Stromal cell of bone marrow (primary cell): ENCODE results near the gene RUNX2.

Experiments used
- DNase-seq: peaks from one replicate; pipeline ENCODE4 v3.0.0-alpha.2; 2012; ENCODE audit warnings: low read depth

Gene RUNX2

GRCh38 chr6:45351076-45351475 lies 22.9 kb downstream of the RUNX2 start:
- DNase-seq = no peak

DNA sequence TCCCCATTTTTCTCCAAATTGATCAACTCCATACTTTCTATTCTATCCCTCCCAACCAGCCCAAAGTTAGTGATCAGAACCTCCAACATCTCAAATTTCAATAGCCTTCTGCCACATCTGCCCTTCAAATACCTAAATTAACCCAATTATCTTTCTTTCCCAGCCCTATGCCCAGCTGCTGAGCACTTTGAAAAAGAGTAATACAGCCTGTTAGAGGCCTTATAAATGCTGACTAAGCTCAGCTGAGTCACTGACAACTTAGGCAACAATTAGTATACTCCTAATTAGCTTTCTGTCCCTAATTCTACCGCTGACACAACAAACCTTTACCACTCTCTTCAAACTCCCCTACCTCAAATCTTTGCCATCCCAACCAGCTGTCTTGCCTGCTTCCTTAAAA lies 23.5 kb downstream of the RUNX2 start:
- no peak for DNase-seq

GRCh38 chr6:45353654-45354053 lies 25.5 kb downstream of the RUNX2 start:
- no peak for DNase-seq

DNA sequence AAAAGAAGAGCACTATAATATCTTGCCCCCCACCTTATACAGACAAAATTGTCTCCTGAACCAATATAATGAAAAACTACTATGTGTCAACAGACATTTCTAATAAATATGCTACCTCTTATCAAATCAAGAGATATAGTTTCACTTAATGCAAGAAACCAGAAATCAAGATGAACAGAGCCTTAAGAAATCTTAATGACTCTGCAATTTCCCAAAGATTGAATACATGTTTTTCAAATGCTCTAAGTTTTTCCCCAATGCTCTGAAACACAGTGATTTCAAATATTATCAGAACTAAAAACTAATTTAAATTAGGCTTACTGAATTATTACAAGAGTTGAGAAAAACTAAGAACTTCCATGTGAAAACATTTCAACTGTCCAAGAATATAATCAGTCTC lies 36.3 kb downstream of the RUNX2 start:
- no peak for DNase-seq

DNA sequence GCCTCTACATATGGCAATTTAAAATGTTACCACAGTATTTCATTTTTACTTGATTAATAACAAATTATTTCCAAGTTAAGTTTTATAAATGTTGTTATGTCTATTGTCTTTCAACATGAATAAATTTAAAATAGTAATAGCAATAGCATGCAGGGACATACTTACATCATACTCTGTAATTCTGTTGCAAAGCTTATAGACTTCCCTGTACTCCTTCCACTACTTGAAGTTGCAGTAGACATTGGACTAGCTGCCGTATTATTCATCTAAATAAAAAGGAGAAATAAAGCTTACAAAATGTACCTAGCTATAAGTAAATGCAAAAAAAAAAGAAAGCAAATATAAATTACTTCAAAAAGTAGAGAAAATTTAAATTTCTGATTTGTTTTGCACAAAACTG lies 36.9 kb downstream of the RUNX2 start:
- DNase-seq = no peak

- DNase-seq = no peak
These were observed 38.4 kb downstream of the RUNX2 start for GRCh38 chr6:45366534-45366933.

DNA sequence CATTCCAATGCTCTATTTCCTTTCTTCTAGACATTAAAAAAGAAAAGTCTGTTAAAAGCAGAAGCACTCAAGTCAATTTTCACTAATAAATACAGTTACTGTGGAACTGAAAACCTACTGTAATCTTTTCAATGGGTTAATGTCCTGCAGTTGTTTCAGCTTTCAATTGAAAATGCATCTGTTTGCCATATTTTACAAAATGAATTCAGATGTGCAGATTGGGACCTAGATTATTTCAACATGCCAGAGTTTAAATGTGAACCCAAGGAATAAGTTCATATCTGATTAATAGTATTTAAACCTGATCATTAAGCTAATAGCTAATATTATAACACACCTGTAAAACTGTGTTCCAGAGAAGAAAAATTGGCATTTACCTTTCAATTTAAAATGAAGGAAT lies 39.9 kb downstream of the RUNX2 start:
- no peak for DNase-seq

DNA sequence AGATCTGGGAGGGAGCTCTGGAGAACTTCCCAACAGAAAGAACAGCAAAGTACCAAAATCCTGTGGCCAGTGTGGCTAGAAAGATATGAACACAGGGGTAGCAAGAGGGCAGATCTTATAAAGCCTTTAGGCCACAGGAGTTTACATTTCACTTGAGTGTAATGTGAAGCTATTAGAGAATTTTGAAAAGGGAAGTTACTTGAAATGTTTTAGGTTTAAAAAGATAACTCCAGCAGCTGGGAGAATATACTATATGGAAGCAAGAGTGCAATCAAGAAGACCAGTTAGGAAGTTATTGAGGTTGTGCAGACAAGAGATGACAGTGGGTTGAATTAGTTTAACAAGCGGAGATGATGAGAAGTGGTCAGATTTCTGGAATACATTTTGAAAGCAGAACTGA lies 41.7 kb downstream of the RUNX2 start:
- DNase-seq = no peak

GRCh38 chr6:45371924-45372573 lies 43.9 kb downstream of the RUNX2 start:
- DNase-seq = no peak

GRCh38 chr6:45375449-45375848 lies 47.3 kb downstream of the RUNX2 start:
- DNase-seq = no peak

GRCh38 chr6:45376310-45377042 lies 48.3 kb downstream of the RUNX2 start:
- DNase-seq = no peak

GRCh38 chr6:45377043-45377553 lies 49.0 kb downstream of the RUNX2 start:
- DNase-seq = no peak

GRCh38 chr6:45377554-45378333 lies 49.6 kb downstream of the RUNX2 start, which contains the start of gene SUPT3H:
TSS of gene SUPT3H (minus strand) at chr6:45377934.
- DNase-seq = peak; percentile 80

DNA sequence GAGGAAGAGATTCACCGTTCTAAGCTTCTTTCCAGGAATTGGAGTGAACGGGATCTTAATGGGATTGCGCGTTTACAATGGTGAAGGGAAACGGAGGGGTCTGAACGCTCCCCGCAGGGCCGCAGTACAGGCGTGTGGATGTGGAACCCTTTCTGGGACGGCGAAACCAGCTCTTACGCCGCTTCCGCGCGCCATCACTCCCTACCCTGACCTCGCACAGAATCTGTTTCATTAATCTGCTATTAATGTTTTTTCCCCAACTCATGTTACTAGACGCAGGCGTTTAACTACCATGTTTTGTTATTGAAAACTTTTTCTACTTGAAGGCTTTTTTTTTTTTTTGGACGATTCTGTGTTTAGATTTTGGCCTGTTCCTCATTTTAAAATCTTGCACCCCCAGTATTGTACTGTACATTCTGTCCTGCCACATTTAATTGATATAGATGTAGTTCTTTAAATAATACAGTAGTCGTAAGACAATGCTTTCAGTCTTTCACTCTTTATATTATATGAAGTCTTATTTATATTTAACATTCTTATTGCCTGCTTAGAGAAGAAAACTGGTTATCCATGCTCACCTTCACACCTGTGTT lies 50.3 kb downstream of the RUNX2 start:
- no peak for DNase-seq

DNA sequence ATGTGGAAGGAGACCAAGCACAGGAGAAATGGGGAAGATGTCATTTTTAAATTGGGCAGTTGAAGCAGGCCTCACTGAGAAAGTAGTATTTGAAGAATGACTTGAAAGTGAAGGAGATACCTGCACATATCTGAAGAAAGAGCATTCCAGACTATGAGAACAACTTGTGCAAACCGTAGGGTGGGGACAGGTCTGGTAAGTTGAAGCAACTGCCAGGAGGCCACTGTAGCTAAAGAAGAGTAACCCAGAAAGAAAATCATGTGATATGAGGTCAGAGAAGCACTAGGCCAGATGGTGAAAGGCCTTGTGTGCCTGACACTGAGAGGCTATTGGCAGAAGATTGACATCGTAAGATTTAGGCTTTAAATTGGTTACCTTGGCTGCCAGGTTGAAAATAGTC lies 54.3 kb downstream of the RUNX2 start:
- DNase-seq = no peak

- DNase-seq = no peak
These were observed 58.4 kb downstream of the RUNX2 start for GRCh38 chr6:45386501-45386900.

- no peak for DNase-seq
These were observed 59.1 kb downstream of the RUNX2 start for GRCh38 chr6:45387236-45387635.

DNA sequence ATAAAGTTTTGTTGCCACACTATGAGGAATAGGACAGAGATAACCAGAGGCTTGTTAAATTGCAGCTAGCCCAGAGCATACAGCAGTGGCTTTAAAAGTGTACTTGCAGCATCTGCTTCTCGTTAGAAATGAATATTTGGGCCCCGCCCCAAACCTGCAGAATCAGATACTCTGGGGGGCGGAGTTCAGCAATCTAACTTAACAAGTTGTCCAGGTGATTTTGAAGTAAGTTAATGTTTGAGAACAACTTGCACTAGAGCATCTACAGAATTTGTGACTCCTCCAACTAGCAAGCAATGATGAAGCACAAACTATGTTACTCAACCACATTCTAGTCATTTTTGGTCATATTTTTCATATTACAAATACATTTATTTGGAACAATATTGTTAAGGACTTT lies 60.2 kb downstream of the RUNX2 start:
- no peak for DNase-seq

DNA sequence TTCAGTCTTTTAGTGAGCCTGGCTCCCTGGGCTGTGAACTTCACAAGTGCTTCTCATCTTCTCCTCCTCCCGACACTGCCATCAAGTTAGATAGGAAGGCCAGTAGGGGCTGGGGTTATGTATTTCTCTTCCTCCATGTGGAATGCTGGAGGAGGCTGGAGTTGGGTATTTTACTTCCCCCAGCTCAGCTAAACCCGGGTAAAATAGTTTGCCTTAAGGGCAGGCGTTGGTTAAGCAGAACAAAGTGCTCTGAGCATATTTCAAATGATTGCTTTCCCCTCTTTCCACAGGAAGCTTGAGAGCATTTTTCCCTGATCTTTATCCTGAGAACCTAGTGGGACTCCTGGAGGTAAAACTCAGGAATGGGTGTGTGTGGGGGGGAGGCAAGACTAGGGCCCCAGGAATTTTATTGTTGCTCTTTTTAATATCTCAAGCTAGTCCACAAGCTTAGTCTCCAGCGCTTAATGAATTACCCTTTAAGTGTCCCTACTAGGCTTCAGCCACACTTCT lies 66.5 kb downstream of the RUNX2 start:
- no peak for DNase-seq

DNA sequence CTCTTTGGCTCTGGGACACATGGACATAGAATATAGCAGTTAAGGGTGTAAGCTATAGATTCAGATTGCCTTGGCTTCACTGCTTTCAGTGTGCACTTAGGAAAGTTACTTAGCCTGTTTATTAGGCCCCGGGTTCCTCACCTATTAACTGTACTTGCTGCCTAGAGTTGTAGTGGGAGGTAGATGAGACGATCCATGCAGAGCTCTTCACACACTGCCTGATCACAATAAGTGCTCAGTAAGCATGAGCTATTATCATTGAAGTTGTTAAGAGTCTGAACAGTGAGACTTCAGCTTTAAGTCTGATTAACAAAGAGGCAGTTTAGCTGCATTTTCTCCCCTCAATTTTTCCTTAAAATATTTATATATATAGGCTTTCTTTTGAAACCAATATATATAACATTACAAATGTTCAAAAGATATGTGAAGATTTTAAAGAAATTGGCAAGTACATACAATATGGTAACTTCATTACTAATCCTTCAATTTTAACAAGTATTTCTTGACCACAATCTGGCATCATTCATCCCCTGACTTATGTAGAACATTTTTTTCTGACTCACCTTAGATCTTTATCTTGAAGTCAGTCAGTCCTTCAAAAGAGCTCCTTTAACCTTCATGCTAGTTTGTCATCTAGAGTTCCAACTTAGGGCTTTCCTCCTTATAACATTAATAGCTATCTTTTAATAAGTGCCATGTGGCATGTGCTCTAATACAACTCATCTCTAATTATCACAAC lies 70.1 kb downstream of the RUNX2 start:
- DNase-seq = no peak

DNA sequence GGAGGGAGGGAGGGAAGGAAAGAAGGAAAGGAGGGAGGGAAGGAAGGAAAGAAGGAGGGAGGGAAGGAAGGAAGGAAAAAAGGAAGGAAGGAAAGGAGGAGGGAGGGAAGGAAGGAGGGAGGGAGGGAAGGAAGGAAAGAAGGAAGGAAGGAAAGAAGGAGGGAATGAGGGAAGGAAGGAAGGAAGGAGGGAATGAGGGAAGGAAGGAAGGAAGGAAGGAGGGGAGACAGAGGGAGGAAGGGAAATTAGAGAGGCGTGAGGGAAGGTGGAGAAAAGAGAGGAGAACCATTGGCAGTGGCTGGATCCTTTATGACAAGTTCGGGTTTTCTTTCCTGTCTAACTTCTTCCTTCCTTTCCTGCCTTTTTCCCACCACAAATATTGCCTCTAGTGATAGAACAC lies 71.9 kb downstream of the RUNX2 start:
- no peak for DNase-seq

DNA sequence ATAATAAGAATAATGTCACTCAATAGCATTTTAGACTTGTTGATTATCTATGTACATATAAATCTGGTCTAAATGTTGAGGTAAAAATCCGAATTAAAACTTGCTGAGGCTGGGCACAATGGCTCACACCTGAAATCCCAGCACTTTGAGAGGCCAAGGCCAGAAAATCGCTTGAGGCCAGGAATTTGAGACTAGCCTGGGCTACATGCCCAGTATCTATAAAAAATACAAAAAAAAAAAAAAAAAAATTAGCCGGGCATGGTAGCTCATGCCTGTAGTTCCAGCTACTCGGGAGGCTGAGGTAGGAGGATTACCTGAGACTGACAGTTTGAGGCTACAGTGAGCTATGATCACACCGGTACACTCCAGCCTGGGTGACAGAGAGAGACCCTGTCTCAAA lies 83.8 kb downstream of the RUNX2 start:
- DNase-seq = no peak
